Breast epithelium (tissue), 4 donors: Measurements from ENCODE around the gene PHPT1. TPM values are rescaled to one million over a fixed set of nuclear protein-coding genes. Genes with fewer than 3 reads are reported as not detected.
"Not testable (repeated sequence)": the region's sequence is repeated elsewhere in the genome, so short reads cannot be mapped to it uniquely, and the experiment has no call there.

Source experiments
- DNase-seq, 2 donors: peaks; one replicate each; pipeline ENCODE4 v3.0.0-alpha.2; 2019; ENCODE audit warnings: low spot score in 2 of 2
- H3K27ac ChIP-seq, 2 donors: fragments of 200-600 bp; sonication (generic) in 1 of 2; one replicate each; pipeline ENCODE4 v1.5.1; 2016 to 2019; ENCODE audit warnings: mild to moderate bottlenecking in 1 of 2
- H3K27me3 ChIP-seq, 2 donors: fragments of 200-600 bp; sonication (generic) in 1 of 2; one replicate each; pipeline versions ENCODE4 v1.5.1 to v1.6.0; 2017 to 2019; ENCODE audit warnings: control low read depth in 1 of 2, mild to moderate bottlenecking in 1 of 2
- H3K36me3 ChIP-seq: fragments of 200-600 bp; one replicate; pipeline ENCODE4 v1.5.1; 2019
- H3K4me1 ChIP-seq, 2 donors: fragments of 200-600 bp; sonication (generic); one replicate each; pipeline ENCODE4 v1.5.1; 2016 to 2019; ENCODE audit warnings: control low read depth in 1 of 2
- H3K4me3 ChIP-seq, 3 donors: fragments of 200-600 bp; sonication (generic); 1 replicate in 2 of 3; 2 replicates in 1 of 3; pipeline ENCODE4 v1.5.1; 2016 to 2019; ENCODE audit warnings: mild to moderate bottlenecking in 3 of 3, moderate library complexity in 2 of 3
- H3K9me3 ChIP-seq, 2 donors: fragments of 200-600 bp; sonication (generic) in 1 of 2; one replicate each; pipeline ENCODE4 v1.5.1; 2016 to 2019; ENCODE audit warnings: control low read depth in 1 of 2
- POLR2A ChIP-seq: fragments of 450-650 bp; IDR thresholded peaks from one replicate; pipeline ENCODE4 v1.6.1; 2016; ENCODE audit warnings: antibody characterized with exemption, mild to moderate bottlenecking, moderate library complexity
- POLR2AphosphoS5 ChIP-seq, 3 donors: sonication (generic); formaldehyde crosslinking; IDR thresholded peaks; one replicate each; pipeline ENCODE4 v1.6.1; 2017; ENCODE audit warnings: antibody characterized with exemption in 3 of 3
- intact Hi-C: fragments of 100-400 bp; cut with DNase I; formaldehyde crosslinking; loops from one replicate; pipeline ENCODE4 v1.15.1; 2023; ENCODE audit warnings: low total_unique reads
- total RNA-seq, 3 donors: library from RNA; depleted of rRNA; stranded (reverse); fragments of >200 nt; gene quantifications; one replicate each; pipeline ENCODE4 v1.1.0, GENCODE V29; 2016
- TF ChIP-seq, protein P1 (sequence below), 3 donors: fragments of 450-650 bp; IDR thresholded peaks; one replicate each; pipeline ENCODE4 v1.5.1; 2016 to 2017; ENCODE audit warnings: antibody characterized with exemption in 3 of 3, mild to moderate bottlenecking in 3 of 3, moderate library complexity in 3 of 3

The PHPT1 gene
- total RNA-seq, 3 donors from 2014 or later, result 43.2 to 70.8 (median 52.5) TPM

DNA sequence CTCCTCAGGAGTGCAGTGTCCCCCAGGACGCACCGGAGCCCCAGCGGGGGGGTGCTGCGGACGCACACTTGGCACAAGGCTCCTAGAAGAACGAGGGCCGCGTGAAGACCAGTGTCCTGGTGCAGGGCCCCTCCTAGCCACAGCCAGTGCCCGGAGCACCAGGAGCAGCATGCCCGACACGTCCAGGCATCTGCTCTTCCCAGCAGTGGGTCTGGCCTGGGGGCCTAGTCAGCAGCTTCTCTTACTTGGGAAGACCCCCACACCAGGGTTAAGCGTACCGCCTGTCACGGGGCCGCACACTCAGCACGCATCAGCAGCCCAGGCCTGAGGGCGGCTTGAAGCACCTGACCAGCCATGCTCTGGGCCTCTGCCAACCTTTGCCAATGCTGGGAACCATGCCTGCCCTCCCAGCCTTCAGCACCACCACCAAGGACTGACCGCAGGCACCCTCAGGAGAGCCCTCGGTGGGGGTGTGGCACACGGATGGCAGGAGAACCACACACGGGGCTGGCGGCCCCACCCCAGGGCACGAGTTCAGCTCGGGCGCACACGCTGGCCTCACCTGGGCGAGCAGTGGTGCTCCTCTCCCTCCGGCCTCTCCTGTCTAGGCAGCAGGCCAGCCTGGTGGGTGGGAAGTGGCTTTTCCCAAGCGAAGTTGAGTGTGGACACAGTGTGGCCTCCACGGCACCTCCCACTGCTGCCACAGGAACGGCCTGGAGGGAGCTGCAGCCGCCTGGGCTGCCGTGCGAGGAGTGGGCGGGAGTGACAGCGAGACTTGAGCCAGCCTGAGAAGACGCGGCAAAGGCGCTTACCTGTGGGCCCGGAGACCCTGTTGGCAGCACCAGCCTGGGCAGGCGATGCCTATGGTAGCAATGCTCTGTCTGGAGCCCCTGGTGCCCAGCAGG is 19.0 kb upstream of the PHPT1 start:
- H3K36me3 ChIP-seq, result peaks cover 16% of the 10 kb centered on the region
- intact Hi-C loops, result no loop called here
- no peak overlapping the region for H3K4me3 ChIP-seq
- DNase-seq, result no peak
- no peaks in the 10 kb centered on the region for H3K9me3 ChIP-seq
- TF ChIP-seq POLR2A (no peak), POLR2AphosphoS5 (IDR thresholded peaks at IDR 0.05) (no peak)
- TF ChIP-seq, protein P1, sequence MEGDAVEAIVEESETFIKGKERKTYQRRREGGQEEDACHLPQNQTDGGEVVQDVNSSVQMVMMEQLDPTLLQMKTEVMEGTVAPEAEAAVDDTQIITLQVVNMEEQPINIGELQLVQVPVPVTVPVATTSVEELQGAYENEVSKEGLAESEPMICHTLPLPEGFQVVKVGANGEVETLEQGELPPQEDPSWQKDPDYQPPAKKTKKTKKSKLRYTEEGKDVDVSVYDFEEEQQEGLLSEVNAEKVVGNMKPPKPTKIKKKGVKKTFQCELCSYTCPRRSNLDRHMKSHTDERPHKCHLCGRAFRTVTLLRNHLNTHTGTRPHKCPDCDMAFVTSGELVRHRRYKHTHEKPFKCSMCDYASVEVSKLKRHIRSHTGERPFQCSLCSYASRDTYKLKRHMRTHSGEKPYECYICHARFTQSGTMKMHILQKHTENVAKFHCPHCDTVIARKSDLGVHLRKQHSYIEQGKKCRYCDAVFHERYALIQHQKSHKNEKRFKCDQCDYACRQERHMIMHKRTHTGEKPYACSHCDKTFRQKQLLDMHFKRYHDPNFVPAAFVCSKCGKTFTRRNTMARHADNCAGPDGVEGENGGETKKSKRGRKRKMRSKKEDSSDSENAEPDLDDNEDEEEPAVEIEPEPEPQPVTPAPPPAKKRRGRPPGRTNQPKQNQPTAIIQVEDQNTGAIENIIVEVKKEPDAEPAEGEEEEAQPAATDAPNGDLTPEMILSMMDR (IDR thresholded peaks at IDR 0.05), result no peak
- no peaks in the 10 kb centered on the region for H3K27me3 ChIP-seq
- no peaks in the 10 kb centered on the region for H3K4me1 ChIP-seq
- H3K27ac ChIP-seq, result no peak overlapping the region

DNA sequence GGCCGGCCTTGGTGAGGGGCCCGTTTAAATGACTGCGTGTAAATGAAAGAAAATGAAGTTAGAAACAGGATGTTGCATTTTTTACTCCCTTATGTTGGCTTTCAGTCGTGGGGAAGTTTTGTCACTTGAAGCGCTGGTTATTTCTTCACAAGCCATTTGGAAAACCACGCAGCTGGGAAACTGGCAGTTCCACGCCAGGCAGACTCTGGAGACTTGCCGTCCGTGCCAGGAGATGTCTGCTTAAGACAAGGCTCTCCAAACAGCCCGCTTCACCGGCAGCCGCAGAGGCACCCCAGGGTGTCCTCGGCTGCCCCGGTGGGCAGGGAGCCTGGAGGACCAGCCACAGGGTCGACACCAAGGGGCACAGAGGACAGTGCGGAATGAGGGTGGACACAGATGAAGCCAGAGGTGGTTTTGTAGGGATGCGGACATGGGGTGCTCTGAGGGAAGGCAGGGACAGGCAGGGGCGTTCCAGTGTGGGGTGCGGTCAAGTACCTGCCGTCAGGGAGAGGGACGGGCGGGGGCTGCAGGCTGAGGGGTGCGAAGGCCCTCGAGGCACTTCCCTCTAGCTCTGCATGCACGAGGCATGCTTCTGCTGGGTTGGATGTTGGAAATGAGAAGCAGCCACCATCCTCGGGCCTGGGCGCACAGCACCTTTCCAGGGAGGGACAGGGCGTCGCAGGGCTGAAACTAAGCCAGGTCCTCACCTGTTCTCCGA is 18.0 kb upstream of the PHPT1 start:
- DNase-seq, result no peak
- Histone ChIP-seq H3K27ac (no peak overlapping the region), H3K9me3 (no peaks in the 10 kb centered on the region), H3K4me1 (no peaks in the 10 kb centered on the region), H3K4me3 (no peak overlapping the region), H3K27me3 (no peaks in the 10 kb centered on the region), H3K36me3 (peaks cover 10% of the 10 kb centered on the region)
- TF ChIP-seq, protein P1 (IDR thresholded peaks at IDR 0.05), result no peak
- TF ChIP-seq POLR2AphosphoS5 (IDR thresholded peaks at IDR 0.05) (no peak), POLR2A (no peak)
- intact Hi-C loops, result no loop called here

DNA sequence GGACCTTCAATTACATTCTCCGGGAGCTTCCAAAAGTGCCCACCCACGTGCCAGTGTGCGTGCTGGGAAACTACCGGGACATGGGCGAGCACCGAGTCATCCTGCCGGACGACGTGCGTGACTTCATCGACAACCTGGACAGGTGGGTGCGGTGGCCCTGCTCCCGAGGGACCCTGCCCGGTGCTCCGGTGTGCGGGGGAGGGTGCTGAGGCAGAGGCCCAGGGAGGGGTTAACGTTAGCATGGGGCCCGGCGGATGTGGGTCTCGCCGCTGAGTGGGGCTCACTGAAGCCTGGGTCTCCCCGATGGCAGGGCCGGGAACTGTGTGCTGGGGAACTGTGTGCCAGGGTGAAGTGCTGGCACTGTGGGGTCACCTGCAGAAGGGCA is 17.5 kb upstream of the PHPT1 start:
- H3K4me1 ChIP-seq, result no peaks in the 10 kb centered on the region
- H3K9me3 ChIP-seq, result no peaks in the 10 kb centered on the region
- DNase-seq, result no peak
- no peaks in the 10 kb centered on the region for H3K27me3 ChIP-seq
- intact Hi-C loops, result no loop called here
- no peak overlapping the region for H3K4me3 ChIP-seq
- no peak for TF ChIP-seq POLR2A
- H3K36me3 ChIP-seq, result peaks cover 10% of the 10 kb centered on the region
- no peak overlapping the region for H3K27ac ChIP-seq

DNA sequence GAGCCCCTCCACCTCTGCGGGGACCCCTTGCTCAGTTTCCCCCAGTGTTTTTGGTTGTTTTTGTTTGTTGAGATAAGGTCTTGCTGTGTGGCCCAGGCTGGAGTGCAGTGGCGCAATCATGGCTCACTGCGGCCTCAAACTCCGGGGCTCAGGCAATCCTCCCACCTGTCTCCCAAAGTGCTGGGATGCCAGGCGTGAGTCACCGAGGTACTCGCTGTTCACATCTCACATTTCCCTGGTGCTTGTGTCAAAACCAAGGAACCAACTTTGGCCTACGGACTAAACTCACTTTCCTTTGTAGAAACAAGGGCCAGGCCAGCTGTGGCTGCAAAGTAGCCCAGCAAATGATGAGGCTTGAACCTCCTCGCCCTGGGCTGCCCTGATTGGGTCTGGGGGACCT is 16.6 kb upstream of the PHPT1 start:
- H3K9me3 ChIP-seq, result no peaks in the 10 kb centered on the region
- no peak overlapping the region for H3K4me3 ChIP-seq
- no peaks in the 10 kb centered on the region for H3K4me1 ChIP-seq
- peaks cover 10% of the 10 kb centered on the region for H3K36me3 ChIP-seq
- no peaks in the 10 kb centered on the region for H3K27me3 ChIP-seq
- DNase-seq, result no peak
- TF ChIP-seq, protein P1 (IDR thresholded peaks at IDR 0.05), result no peak
- TF ChIP-seq POLR2AphosphoS5 (IDR thresholded peaks at IDR 0.05), result no peak
- no peak for TF ChIP-seq POLR2A
- no peak overlapping the region for H3K27ac ChIP-seq
- intact Hi-C loops, result no loop called here

DNA sequence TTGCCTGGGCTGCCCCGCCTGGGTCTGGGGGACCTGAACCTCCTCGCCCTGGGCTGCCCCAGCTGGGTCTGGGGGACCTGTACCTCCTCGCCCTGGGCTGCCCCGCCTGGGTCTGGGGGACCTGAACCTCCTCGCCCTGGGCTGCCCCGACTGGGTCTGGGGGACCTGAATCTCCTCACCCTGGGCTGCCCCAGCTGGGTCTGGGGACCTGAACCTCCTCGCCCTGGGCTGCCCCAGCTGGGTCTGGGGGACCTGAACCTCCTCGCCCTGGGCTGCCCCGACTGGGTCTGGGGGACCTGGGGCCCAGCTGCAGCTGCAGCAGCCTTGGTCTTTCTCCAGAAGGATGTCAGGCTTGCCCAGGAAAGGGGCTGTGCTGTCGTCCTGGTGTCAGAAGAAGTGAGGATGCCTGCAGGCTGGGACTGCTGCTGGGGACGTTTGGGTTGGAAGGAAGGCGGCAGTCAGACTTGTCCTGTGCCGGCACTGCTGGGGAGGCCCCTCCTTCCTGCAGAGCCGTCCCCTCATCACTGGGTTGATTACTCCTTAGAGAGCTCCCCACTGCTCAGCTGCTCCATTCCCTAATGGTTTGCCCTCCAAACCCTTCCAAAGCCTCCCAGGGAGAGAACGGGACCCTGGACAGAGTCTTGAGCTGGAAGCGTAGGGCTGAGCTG is 15.7 kb upstream of the PHPT1 start:
- H3K4me3 ChIP-seq, H3K36me3 ChIP-seq, H3K4me1 ChIP-seq, intact Hi-C loops, H3K27ac ChIP-seq, DNase-seq, H3K9me3 ChIP-seq, H3K27me3 ChIP-seq: not testable (repeated sequence)
